Measurements from ENCODE around the gene ERG28. TPM values are rescaled to one million over a fixed set of nuclear protein-coding genes. Genes with fewer than 3 reads are reported as not detected.

ERG28 gene
- total and polyA plus RNA-seq, 2 of the 13 experiments (the other 11 are each of a cell fraction or from before 2014, with no cell fraction given): 27.3 to 32.3 TPM

DNA sequence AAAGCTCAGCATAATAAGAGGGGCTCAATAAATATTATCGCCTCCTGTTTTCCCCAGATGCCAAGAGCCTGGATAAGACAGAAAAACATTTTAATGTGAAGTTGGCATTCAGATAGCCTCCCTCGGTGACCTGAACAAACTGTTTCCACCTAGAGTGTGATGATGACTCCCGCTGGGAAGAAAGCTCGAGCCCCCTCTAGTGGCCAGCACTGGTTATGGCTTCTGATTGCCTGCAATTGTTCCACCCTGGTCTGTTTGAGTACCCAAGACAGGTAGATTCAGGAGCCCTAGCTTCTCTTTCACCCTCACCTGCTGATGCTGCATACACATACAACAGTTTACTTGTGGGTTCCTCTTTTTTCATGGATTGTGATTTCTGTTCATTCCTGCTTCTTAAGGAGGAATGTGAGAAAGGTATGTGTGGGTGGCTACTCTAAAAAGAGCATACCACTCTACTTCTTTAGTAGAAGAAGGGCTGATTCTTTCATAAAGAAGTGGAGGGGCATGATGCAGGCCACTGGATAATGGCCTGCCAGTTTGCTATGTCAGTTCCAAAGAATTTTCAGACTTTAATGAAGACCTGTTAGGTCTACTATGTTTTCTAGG, 6.4 kb downstream of the ERG28 start (continued):
- TF ChIP-seq, protein P1, sequence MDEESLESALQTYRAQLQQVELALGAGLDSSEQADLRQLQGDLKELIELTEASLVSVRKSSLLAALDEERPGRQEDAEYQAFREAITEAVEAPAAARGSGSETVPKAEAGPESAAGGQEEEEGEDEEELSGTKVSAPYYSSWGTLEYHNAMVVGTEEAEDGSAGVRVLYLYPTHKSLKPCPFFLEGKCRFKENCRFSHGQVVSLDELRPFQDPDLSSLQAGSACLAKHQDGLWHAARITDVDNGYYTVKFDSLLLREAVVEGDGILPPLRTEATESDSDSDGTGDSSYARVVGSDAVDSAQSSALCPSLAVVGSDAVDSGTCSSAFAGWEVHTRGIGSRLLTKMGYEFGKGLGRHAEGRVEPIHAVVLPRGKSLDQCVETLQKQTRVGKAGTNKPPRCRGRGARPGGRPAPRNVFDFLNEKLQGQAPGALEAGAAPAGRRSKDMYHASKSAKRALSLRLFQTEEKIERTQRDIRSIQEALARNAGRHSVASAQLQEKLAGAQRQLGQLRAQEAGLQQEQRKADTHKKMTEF (CRISPR knock-in tag; IDR thresholded peaks at IDR 0.05): peak; percentile 34; the same call in 1 of the 2 replicates
- no peak for TF ChIP-seq ATM (IDR thresholded peaks at IDR 0.05; ENCODE audit: borderline replicate concordance)
- TF ChIP-seq STAG1 (CRISPR knock-in tag; IDR thresholded peaks at IDR 0.05): peak; percentile 95
- TF ChIP-seq MIER3 (CRISPR knock-in tag; IDR thresholded peaks at IDR 0.05; ENCODE audit: borderline replicate concordance): 0 out of 2 replicates have a peak, but pooled peaks have one; percentile 53
- TF ChIP-seq ZNF431 (CRISPR knock-in tag; IDR thresholded peaks at IDR 0.05; ENCODE audit: borderline replicate concordance, low read depth): no peak
- TF ChIP-seq TRAFD1 (CRISPR knock-in tag; IDR thresholded peaks at IDR 0.05; ENCODE audit: borderline replicate concordance): no peak
- TF ChIP-seq IRF2 (CRISPR knock-in tag; IDR thresholded peaks at IDR 0.05): 0 out of 2 replicates have a peak, but pooled peaks have one; percentile 19
- no peak for TF ChIP-seq ZNF446 (CRISPR knock-in tag; IDR thresholded peaks at IDR 0.05)
- no peak for TF ChIP-seq GABPA (IDR thresholded peaks at IDR 0.05; ENCODE audit: low read depth, low read length)
- TF ChIP-seq GABPA (CRISPR knock-in tag; IDR thresholded peaks at IDR 0.05; ENCODE audit: low read depth): no peak
- TF ChIP-seq IKZF5 (CRISPR knock-in tag; IDR thresholded peaks at IDR 0.05): peak; percentile 63; the same call in 1 of the 2 replicates
- TF ChIP-seq, protein P2, sequence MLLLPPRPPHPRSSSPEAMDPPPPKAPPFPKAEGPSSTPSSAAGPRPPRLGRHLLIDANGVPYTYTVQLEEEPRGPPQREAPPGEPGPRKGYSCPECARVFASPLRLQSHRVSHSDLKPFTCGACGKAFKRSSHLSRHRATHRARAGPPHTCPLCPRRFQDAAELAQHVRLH (CRISPR knock-in tag; IDR thresholded peaks at IDR 0.05; ENCODE audit: borderline replicate concordance, low read depth): 0 out of 2 replicates have a peak, but pooled peaks have one; percentile 44
- no peak for TF ChIP-seq RFX1 (IDR thresholded peaks at IDR 0.05)
- TF ChIP-seq, protein P3, sequence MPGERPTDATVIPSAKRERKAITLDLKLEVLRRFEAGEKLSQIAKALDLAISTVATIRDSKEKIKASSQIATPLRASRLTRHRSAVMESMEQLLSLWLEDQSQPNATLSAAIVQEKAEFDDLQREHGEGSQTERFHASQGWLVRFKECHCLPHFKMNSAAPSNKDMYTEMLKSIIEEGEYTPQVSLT (CRISPR knock-in tag; IDR thresholded peaks at IDR 0.05; ENCODE audit: borderline replicate concordance, low read depth): no peak
- TF ChIP-seq ZBTB10 (CRISPR knock-in tag; IDR thresholded peaks at IDR 0.05; ENCODE audit: borderline replicate concordance): no peak
- no peak for TF ChIP-seq ZNF382 (CRISPR knock-in tag; IDR thresholded peaks at IDR 0.05; ENCODE audit: borderline replicate concordance)
- no peak for TF ChIP-seq ZNF83 (CRISPR knock-in tag; IDR thresholded peaks at IDR 0.05; ENCODE audit: borderline replicate concordance)
- no peak for TF ChIP-seq ZFX (CRISPR knock-in tag; IDR thresholded peaks at IDR 0.05; ENCODE audit: low read depth)
- TF ChIP-seq SRSF1 (optimal IDR thresholded peaks at IDR 0.05; ENCODE audit: low read depth, low read length): no peak
- TF ChIP-seq IKZF1 (IDR thresholded peaks at IDR 0.05): no peak
- TF ChIP-seq ATRX (CRISPR knock-in tag; IDR thresholded peaks at IDR 0.05; ENCODE audit: borderline replicate concordance): no peak
- TF ChIP-seq RBAK (CRISPR knock-in tag; IDR thresholded peaks at IDR 0.05): no peak
- no peak for TF ChIP-seq RARG (CRISPR knock-in tag; IDR thresholded peaks at IDR 0.05; ENCODE audit: low read depth)

All from HepG2 (cell line).